GM19328 (cell line): Measurements from ENCODE around the gene SIGLEC10.
"Not testable (repeated sequence)": the region's sequence is repeated elsewhere in the genome, so short reads cannot be mapped to it uniquely, and the experiment has no call there.

Experiments
- ATAC-seq: cut with Tn5 transposase; IDR thresholded peaks from one replicate; pipeline ENCODE4 v1.9.1; 2021; ENCODE audit warnings: mild to moderate bottlenecking, moderate library complexity; ENCODE audit not compliant: unreplicated experiment

SIGLEC10 gene

GRCh38 chr19:51440846-51441409 lies 23.5 kb upstream of the SIGLEC10 start:
- no peak for ATAC-seq

GRCh38 chr19:51440052-51440451 lies 22.6 kb upstream of the SIGLEC10 start:
- no peak for ATAC-seq

DNA sequence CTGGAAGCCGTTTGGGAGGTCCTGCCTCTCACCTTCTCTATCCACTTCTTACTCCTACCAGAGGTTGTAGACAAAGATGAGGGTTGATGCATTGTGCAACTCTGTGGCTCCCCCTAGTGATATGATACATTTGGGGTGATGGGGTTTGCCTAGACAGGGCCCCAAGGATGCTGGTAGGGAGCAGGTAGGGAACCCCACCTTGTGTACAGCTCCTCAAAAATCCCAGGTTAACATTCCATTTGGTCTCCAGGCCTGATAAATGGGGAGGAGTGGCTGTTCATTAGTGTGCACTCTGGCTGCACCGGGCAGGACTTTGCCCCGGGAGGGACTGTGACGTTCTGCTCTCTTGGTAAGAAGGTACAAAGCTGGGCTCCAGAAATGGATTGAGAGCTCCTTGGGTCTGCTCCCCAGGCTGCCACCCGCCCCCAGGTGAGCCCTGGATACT lies 21.6 kb upstream of the SIGLEC10 start:
- ATAC-seq, result no peak

- ATAC-seq, result no peak
Observed at GRCh38 chr19:51434456-51434855, 17.0 kb upstream of the SIGLEC10 start.

GRCh38 chr19:51433043-51433442 lies 15.6 kb upstream of the SIGLEC10 start:
- no peak for ATAC-seq

- ATAC-seq, result no peak
Observed at GRCh38 chr19:51431124-51431523, 13.7 kb upstream of the SIGLEC10 start.

DNA sequence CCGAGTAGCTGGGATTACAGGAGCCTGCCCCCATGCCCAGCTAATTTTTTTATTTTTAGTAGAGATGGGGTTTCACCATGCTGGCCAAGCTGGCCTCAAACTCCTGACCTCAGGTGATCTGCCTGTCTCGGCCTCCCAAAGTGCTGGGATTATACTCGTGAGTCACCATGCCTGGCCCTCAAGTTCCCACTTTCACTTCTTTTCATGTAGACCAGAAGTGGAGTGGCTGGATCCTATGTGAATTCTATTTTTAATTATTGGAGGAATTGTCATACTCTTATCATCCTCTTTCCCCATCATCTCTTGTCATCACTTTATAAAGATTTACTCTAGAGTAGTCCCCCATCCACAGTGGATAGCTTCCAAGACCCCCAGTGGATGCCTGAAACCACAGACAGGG lies 12.8 kb upstream of the SIGLEC10 start:
- ATAC-seq, result no peak

DNA sequence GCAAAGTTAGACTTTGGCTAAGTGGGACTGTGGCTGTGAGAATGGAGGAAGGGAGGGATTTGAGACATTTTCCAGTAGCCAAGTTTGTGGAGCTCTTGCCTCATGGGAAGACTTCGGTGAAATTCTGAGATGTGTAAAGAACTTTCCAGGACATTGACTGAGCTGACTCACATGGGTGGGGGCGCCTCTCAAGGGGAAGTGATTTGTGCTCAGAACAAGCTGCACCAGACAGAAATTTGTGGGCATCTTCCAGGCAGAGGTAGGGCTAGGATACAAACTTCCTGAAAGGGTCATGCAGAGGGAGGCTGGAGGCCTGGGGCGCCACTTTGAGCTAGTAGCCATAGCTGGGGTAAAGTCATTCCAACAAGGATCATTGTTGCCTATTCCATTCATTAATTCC lies 9.8 kb upstream of the SIGLEC10 start:
- ATAC-seq, result no peak

DNA sequence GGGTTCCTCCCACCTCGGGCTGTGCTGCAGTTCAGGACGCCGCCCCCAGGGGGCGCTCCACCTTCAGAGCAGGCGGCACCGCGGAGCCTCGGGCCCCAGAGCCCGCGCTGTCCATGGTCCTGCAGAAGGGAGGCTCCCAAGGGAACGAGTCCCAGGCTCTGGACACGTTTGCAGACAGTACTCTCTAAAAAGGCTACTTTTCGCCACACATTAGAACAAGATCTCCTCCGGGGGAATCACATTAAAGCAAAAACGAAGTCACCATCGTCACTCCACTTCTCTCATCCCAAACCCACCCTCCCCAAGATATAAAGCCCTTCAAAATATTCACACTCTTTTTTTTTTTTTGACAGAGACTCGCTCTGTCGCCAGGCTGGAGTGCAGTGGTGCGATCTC lies 4.6 kb upstream of the SIGLEC10 start:
- ATAC-seq, result no peak

GRCh38 chr19:51421229-51422052 lies 4.0 kb upstream of the SIGLEC10 start:
- no peak for ATAC-seq

DNA sequence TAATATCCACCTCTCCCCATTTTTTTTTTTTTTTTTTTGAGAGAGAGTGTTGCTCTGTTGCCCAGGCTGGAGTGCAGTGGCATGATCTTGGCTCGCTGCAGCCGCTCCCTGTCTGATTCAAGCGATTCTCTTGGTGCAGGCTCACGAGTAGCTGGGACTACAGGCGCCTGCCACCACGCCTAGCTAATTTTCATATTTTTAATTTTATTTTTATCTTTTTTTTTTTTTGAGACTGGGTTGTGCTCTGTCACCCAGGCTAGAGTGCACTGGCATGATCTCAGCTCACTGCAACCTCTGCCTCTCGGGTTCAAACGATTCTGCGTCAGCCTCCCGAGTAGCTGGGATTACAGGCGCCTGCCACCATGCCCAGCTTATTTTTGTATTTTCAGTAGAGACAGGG lies 3.1 kb upstream of the SIGLEC10 start:
- ATAC-seq, result not testable (repeated sequence)

DNA sequence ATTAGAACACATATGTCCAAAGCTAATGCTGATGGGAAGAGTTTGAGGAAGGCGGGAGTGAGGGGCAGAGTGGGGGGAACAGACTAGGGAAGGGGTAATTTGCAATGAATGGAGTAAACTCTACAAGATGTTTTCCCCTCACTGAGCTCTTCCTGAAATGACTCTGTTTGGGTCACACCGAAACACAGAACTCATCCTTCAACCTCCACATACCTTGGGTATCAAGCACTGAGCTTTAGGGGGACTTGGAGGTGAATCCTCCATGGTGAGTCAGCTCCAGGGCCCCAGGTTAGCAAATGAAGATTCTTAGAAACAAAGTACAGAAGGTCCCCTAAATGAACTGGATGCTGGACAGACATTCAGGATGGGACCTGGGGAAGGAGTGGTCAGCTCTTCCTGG lies 1.3 kb upstream of the SIGLEC10 start:
- ATAC-seq, result no peak

DNA sequence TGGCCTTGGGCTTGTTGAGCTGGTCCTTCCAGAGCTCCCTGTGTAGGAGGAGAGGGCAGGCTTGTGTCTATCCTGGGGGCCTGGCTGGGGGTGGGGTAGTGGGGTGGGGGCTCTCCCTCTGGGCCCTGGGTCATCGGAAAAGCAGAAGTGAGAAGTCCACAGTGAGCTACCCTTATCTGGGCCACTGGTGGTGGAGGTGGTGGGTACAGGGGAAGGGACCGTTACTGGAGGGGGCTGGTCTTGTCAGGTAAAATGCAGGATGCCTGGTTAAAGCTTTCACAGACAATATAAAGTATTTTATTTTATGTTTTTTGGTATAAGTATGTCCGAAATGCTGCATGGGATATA lies 342 bp upstream of the SIGLEC10 start:
- no peak for ATAC-seq

GRCh38 chr19:51416422-51416821 lies 1.0 kb downstream of the SIGLEC10 start:
- ATAC-seq, result not testable (repeated sequence)

DNA sequence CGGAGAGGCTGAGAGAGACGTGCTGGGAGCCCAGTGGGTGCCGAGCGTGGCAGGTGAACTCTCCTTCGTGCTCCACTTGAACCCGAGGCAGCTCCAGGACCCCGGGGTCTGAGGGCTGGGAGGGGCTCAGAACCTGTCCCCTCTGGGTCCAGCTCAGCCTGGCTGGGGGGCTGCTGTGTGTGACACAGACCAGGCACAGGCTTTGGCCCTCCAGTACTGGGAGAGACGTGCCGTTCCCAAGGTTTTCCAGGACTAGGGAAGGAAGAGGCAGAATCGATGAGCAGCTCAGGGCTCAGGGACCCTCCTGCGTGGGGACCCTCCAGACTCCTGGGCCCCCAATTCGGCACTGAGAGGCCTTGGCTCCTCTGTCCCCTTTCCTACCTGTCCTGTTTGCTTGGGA lies 2.3 kb downstream of the SIGLEC10 start:
- ATAC-seq, result no peak

DNA sequence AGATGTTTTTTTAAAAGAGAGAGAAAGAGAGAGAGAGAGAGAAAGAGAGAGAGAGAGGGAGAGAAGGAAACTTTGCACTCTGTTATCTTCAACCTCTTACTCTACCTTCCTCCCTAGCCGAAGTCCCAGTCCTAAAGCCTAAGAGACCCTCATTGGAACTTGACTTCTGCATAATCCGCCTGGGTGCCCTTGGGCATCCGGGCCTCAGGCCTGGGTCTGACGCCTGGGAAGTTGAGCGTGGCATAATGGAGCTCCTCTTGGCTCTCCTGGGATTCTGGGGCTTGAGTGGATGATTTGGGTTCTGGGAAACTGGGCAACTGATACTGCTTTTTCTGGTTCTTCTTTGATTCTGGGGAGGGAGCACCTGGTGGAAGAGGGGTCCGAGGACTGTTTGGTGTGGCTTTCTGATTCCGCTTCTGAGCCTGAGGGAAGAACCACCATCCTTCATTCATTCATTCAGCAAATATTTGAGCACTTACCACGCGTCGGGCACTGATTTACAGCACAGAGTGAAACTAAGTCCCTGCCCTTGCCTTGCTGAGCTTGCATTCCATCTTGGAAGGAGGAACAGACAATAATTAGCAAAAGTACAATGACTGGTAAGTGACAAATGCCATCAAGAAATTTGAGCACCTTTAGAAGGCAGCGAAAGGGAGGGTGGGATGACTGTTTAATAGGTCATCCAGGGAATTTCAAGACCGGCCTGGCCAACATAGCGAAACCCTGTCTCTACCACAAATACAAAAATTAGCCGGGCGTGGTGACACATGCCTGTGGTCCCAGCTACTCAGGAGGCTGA lies 6.3 kb downstream of the SIGLEC10 start:
- no peak for ATAC-seq

GRCh38 chr19:51407511-51408131 lies 9.8 kb downstream of the SIGLEC10 start:
- no peak for ATAC-seq

GRCh38 chr19:51402117-51402516 lies 15.3 kb downstream of the SIGLEC10 start:
- ATAC-seq, result no peak

GRCh38 chr19:51399936-51400335 lies 17.5 kb downstream of the SIGLEC10 start:
- not testable (repeated sequence) for ATAC-seq

DNA sequence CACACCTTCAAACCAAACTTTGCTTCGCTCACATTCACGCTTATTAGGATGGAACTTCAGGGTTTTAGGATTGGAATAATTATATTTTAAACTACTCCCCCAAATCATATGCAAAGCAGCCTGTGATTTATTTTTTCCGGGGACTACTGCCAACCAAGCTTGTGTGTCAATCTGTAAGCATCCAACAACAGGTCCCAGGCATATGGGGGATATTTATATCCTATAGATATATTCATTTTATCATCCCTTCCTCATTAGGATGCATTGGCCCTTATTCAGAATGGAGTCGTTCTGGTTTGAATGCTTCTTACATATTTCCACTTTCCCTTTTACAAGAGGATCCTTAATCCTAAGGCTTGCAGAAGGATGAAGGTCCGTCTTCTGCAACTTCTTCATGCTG lies 18.2 kb downstream of the SIGLEC10 start:
- ATAC-seq, result no peak

DNA sequence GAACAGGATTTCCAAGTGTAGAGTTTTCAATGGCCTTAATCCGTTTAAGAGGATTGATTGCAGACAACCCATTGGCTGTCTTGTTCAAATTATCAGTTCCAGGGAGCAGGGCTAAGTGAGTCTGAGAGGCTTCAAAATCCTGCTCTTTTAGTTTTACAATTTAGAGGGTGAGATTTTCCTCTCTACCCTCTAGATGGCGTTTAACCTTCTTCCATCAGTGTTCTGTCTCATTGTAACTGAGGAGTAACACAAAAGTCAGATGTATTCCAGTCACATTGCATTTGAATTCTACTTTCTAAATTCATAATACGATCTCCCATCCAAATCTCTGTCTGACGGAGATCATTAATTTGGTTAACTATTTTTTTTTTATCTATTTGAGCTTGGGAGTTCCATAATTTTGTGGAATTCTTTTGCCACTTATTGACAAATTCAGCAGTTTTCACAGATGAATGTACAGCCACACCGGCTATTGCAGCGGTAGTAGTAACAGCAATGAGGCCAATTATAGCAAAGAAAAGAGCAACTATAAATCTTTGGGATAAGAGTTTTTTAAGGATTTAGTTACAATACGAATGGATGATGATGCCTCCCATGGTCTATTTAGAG lies 19.2 kb downstream of the SIGLEC10 start:
- no peak for ATAC-seq
